Measurements from ENCODE around the gene CYP27B1.
"Not testable (repeated sequence)": the region's sequence is repeated elsewhere in the genome, so short reads cannot be mapped to it uniquely, and the experiment has no call there.

DNA sequence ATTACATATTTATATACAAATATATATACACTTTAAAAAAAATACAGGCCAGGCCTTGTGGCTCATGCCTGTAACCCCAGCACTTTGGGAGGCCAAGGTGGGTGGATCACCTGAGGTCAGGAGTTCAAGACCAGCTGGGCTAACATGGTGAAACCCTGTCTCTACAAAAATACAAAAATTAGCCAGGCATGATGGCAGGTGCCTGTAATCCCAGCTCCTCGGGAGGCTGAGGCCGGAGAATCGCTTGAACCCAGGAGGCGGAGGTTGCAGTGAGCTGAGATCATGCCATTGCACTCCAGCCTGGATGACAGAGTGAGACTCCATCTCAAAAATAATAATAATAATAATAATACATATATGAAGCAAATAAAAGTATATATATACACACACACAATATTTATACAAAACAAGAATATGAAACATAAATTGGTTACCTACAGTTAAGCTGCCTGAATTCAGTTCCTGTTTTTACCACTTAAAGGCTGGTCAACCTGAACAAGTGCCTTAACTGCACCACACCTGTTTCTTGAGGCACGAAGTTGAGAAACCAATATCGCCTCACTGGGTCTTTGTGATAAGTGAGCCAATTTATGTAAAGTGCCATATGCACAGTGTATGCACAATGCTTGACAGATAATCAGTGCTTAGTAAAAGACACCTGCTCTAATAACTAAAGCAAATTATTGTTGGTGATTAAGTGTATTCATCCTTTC, 51.7 kb downstream of the CYP27B1 start:
- TF ChIP-seq, protein P1, sequence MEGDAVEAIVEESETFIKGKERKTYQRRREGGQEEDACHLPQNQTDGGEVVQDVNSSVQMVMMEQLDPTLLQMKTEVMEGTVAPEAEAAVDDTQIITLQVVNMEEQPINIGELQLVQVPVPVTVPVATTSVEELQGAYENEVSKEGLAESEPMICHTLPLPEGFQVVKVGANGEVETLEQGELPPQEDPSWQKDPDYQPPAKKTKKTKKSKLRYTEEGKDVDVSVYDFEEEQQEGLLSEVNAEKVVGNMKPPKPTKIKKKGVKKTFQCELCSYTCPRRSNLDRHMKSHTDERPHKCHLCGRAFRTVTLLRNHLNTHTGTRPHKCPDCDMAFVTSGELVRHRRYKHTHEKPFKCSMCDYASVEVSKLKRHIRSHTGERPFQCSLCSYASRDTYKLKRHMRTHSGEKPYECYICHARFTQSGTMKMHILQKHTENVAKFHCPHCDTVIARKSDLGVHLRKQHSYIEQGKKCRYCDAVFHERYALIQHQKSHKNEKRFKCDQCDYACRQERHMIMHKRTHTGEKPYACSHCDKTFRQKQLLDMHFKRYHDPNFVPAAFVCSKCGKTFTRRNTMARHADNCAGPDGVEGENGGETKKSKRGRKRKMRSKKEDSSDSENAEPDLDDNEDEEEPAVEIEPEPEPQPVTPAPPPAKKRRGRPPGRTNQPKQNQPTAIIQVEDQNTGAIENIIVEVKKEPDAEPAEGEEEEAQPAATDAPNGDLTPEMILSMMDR (IDR thresholded peaks at IDR 0.05 in 8 of 11, conservative IDR thresholded peaks at IDR 0.05 in 3 of 11), result not testable (repeated sequence)
- not testable (repeated sequence) for TF ChIP-seq POLR2A, POLR2AphosphoS5 (IDR thresholded peaks at IDR 0.05)
